ENCODE results near the gene MCM5.

Gene MCM5

DNA sequence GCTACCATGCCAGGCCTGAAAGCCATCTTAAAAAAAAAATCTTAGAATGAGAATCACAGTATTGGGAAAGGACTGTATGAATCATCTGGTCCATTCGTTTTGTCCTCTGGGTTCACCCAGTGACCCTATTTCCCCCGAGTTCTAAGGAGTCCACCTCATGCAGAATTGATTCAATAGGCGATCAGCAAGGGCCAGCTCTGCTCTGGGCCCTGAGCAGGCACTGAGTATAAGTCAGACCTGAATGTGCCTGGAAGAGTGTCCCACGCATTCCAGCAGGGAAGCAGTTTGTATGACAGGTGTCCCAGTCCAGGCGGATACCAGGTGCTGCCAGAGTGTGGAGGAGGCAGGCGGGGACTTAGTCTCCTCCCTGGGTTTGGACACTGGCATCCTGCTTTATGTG lies 19.9 kb upstream of the MCM5 start:
- H3K27ac ChIP-seq: peak overlapping the region; percentile 67
- TF ChIP-seq, protein P1, sequence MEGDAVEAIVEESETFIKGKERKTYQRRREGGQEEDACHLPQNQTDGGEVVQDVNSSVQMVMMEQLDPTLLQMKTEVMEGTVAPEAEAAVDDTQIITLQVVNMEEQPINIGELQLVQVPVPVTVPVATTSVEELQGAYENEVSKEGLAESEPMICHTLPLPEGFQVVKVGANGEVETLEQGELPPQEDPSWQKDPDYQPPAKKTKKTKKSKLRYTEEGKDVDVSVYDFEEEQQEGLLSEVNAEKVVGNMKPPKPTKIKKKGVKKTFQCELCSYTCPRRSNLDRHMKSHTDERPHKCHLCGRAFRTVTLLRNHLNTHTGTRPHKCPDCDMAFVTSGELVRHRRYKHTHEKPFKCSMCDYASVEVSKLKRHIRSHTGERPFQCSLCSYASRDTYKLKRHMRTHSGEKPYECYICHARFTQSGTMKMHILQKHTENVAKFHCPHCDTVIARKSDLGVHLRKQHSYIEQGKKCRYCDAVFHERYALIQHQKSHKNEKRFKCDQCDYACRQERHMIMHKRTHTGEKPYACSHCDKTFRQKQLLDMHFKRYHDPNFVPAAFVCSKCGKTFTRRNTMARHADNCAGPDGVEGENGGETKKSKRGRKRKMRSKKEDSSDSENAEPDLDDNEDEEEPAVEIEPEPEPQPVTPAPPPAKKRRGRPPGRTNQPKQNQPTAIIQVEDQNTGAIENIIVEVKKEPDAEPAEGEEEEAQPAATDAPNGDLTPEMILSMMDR (conservative IDR thresholded peaks at IDR 0.05): no peak
- TF ChIP-seq ZFX (IDR thresholded peaks at IDR 0.05): no peak

DNA sequence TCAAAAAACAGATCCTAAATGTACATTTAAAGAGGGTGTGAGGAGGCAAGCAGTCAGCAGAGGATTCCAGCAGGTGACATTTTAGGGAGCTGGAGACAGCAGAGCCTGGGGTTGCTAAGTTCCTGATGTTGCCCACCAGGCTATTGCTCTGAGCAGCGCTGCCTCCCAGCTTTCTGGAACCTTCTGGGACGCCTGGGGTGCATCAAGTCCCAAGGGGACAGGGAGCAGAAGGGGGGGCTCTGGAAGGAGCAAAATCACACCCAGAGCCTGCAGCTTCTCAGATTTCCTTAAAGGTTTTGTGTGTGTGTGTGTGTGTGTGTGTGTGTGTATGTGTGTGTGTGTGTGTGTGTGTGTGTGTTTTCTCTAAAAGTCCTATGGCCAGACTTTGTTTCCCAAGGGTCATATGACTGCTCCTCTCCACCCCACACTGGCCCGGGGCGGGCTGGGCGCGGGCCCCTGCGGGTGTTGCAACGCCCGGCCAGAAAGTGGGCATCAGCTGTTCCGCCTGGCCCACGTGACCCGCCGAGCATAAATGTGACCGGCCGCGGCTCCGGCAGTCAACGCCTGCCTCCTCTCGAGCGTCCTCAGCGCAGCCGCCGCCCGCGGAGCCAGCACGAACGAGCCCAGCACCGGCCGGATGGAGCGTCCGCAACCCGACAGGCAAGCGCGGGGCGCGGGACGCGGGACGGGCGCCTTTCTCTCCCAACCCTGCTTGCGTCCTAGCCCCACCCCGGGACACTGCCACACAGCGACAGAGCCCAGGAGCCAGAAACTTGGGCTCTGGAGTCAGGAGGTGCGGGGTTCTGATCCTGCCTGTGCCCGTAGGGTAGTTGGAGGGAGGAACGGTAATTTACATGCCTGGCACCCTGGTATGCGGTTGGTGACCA lies 19.2 kb upstream of the MCM5 start, which contains the start of gene HMOX1:
HMOX1 (plus strand) TSS at position 560 of the 887 bp plus-strand sequence; CDS start at position 638, 78 bp downstream.
- TF ChIP-seq ZFX (IDR thresholded peaks at IDR 0.05): no peak
- TF ChIP-seq, protein P1 (conservative IDR thresholded peaks at IDR 0.05): no peak
- H3K27ac ChIP-seq: peak within 1 kb of the TSS; percentile 67

DNA sequence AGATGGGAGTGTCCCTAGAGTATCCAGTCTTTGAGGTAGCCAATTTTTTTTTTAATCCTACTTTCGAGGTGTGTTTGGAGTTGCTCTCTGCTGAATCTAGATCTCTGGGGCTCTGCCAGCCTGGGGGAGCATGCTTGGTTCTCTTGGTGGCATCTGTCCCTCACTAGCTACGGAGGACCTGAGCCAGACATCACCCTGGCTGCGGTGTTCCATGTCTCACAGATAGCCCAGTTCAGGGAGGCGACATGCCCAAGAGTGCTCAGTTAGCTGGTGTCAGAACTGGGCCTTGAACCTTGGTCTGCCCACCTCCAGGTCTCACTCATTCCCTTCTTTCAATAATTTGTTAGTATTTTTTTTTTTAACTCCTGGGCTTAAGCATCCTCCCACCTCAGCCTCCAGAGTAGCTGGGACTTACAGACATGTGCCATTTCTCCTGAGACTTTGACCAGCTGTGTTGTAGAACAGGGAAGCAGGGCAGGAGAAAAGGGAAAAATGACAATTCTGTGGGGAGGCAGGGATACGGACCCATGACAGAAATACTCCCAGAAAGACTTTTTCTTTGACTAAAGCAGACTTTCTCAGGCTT lies 18.4 kb upstream of the MCM5 start:
- H3K27ac ChIP-seq: peak overlapping the region; percentile 67
- TF ChIP-seq, protein P1 (conservative IDR thresholded peaks at IDR 0.05): no peak
- no peak for TF ChIP-seq ZFX (IDR thresholded peaks at IDR 0.05)

DNA sequence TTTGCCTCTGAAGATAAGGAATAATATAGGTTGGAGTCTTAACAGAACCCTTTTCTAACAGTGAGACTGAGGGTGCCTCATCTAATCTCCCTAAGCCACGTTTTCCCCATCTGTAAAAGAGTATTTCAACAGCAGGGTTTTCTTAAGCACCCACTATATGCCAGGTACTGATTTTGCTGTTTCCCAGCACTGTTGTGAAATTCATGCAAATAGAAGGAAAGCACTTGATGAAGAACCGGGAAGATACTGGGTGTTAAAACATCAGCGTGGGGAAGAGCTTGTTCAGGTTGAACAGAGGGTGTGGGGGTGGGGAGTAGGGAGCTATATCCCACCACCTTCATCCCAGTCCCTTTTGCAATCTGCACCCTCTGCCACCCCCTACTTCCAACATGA lies 16.3 kb upstream of the MCM5 start:
- no peak overlapping the region for H3K27ac ChIP-seq
- TF ChIP-seq, protein P1 (conservative IDR thresholded peaks at IDR 0.05): no peak
- no peak for TF ChIP-seq ZFX (IDR thresholded peaks at IDR 0.05)

DNA sequence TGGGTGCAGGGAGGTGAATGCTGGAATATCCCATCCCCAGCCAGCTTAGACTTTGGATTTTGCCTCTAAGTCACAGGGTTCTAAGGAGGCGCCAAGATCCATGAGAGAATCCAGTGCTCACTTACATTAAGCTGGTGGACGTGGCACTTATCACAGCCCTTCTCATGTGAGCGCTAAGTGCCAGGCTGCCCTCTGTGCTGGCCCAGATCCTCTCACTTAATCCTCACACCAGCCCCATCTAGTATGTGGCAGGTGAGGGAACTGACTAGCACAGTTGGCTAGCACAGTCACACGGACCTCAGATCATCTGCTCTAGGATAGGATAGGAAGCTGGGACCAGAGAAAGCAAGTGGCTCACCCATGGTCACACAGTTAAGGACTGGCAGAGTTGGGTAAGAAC lies 15.4 kb upstream of the MCM5 start:
- TF ChIP-seq, protein P1 (conservative IDR thresholded peaks at IDR 0.05): no peak
- TF ChIP-seq ZFX (IDR thresholded peaks at IDR 0.05): no peak
- no peak overlapping the region for H3K27ac ChIP-seq

DNA sequence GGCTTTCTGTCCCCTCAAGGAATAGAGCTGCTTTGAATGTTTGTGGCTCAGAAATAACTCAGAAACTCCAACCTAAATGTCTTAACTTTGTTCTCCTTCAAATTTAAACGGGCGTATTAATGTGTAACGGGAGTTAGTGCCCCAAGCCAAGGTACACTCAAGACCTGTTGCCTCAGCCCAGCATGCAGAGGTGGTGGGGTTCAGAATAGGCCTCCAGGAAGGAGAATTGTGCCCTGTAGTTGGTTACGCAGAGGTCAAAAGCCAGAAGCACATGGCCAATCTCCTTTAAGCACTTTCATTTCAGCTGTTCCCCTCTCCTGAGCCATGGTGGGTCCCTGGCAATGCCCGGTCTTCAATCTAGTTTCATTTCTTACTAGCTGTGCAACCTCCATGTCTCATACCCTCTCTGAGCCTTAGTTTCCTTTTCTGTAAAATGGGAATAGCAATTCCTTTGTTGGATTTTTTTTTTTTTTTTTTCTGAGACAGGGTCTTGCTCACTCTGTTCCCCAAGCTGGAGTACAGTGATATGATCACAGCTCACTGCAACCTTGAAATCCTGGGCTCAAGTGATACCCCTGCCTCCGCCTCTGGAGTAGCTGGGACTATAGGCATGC lies 14.9 kb upstream of the MCM5 start:
- TF ChIP-seq, protein P1 (conservative IDR thresholded peaks at IDR 0.05): no peak
- no peak for TF ChIP-seq ZFX (IDR thresholded peaks at IDR 0.05)
- no peak overlapping the region for H3K27ac ChIP-seq

Measured in C4-2B (cell line).